NCI-H345 treated with DMSO at 0.1 percent for 48 hours (cell line): ENCODE measurements around the gene TDRD9.
"Not testable (repeated sequence)": the region's sequence is repeated elsewhere in the genome, so short reads cannot be mapped to it uniquely, and the experiment has no call there.

ENCODE experiments used
- DNase-seq: peaks from one replicate; lab custom pipeline; 2025; ENCODE audit not compliant: unreplicated experiment; lab: John Stamatoyannopoulos, UW

Gene TDRD9, protein sequence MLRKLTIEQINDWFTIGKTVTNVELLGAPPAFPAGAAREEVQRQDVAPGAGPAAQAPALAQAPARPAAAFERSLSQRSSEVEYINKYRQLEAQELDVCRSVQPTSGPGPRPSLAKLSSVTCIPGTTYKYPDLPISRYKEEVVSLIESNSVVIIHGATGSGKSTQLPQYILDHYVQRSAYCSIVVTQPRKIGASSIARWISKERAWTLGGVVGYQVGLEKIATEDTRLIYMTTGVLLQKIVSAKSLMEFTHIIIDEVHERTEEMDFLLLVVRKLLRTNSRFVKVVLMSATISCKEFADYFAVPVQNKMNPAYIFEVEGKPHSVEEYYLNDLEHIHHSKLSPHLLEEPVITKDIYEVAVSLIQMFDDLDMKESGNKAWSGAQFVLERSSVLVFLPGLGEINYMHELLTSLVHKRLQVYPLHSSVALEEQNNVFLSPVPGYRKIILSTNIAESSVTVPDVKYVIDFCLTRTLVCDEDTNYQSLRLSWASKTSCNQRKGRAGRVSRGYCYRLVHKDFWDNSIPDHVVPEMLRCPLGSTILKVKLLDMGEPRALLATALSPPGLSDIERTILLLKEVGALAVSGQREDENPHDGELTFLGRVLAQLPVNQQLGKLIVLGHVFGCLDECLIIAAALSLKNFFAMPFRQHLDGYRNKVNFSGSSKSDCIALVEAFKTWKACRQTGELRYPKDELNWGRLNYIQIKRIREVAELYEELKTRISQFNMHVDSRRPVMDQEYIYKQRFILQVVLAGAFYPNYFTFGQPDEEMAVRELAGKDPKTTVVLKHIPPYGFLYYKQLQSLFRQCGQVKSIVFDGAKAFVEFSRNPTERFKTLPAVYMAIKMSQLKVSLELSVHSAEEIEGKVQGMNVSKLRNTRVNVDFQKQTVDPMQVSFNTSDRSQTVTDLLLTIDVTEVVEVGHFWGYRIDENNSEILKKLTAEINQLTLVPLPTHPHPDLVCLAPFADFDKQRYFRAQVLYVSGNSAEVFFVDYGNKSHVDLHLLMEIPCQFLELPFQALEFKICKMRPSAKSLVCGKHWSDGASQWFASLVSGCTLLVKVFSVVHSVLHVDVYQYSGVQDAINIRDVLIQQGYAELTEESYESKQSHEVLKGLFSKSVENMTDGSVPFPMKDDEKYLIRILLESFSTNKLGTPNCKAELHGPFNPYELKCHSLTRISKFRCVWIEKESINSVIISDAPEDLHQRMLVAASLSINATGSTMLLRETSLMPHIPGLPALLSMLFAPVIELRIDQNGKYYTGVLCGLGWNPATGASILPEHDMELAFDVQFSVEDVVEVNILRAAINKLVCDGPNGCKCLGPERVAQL (N-terminal part only)

GRCh38 chr14:103928011-103928890 is at the start of gene TDRD9:
Gene TDRD9 (plus strand): TSS chr14:103928456. CDS start chr14:103928510, 54 bp downstream.
- DNase-seq, result no peak

- DNase-seq, result no peak
These were observed 49.1 kb upstream of the TDRD9 start for GRCh38 chr14:103879118-103879569.

DNA sequence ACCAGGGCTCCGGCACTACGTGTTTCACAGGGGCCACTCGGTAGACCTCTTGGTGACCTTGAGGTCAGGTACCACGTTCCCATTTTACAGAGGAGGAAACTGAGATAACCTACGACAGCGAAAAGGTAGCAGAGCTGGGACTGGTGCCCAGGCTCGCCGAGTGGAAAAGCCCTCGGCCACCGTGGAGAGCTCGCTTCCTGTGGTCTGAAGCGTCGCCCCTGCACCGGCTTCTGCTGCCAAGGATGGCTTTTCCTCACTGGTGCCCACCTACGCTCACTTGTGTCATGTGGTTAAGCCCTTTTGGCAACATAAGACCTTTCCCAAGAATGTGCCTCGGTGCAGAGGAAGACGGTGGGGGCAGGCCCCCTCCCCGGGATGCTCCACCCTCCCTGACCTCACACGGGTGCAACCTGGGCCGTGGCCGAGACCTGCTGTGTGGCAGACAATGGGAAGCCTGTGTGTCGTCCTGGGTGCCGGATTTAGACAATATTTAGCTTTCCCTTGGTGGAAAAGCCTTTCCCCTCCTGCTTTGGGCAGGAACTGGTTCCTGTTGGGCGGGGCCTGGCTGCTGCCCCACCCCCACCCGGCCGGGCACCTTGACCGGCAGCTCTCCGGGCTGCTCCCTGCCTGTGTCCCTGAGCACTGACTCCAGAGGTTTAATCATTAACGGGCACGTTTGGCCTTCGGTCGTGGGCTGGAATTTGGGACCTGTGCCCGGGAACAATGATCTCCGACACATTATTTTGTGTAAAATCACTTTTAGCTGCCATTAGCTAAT is 48.5 kb upstream of the TDRD9 start:
- no peak for DNase-seq

DNA sequence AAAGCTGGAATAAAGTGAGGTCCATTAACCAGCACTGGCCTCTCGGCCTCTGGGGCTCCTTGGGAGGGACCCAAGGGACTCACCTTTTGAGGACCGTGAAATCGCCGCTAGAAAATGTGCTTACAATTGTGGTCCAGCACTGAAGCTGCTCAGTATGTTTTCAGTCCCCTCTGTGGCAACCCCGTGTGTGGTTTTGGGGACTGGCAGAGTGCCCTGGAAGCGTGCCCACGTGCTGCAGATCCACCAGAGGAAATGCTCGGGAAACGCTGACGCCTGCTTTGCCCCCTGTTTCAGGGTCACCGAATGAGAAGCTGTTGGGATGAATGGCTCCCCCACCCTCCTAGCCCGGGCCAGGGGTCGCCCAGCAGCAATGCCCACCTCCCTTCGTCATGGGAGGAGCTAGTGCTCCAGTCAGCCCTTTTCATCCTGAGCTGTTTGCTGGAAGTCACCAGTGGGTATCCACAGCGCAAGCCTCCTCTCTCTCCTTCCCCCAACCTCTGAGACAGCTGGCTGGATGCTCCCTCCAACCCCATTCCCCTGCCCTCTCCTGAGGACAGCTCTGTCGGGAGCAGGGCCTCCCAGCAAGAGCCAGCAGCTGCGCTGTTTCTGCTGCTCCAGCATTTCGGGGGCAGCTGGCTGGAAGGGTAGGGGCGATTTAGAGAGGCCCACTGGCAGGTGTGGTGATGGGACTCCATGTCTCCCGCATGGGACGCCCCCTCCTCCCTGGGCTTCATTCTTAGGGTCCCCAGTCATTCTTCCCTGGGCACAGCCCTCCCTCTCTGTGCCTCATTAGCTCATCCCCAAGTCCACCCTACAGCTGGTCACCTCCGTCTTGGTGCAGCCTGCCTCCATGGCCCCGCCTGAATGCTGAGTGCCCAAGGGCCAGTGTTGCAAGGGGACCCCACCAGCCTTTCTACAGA is 47.6 kb upstream of the TDRD9 start:
- no peak for DNase-seq

DNA sequence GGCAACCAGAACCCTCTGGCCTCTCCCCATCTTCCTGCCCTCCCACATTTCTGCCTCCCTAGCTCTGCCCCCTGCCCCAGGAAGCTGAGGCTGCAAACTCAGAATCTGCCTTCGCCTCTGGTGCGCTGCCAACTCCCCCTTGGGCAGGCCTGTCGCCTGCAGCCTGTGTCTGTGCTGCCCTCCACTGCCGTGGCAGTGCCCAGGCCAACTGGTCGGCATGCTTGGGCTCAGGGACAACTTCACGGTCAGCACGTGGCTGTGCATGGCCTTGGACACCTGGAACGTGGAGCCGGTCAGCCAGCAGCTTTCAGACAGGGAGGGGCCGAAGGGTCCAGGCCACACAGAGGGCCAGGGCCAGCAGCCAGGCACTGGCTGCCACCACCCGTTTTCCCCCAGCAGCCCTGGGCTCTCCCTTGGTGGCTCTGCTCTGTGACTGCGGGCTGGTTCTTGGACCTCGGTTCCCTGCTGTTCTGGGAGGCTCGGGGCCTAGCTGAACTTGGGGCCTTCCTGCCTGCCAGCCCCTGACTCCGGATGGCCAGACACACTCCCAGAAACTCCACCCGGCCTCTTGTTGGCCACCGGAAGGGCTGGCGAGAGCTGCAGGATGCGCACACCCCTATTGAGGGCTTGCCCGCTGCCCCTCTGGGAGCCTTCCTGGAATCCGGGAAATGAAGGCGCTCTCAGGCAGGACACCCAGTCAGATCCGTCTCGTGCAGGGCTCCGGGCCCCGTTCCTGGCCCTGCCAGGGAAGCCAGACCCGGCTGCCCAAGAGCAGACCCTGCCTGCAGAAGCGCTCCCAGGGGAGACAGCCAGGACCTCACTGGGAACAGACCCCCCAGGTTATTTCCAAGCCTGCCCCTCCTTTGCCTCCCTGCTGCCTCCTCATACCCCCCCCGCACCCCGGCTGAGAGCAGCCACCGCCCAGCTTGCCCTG is 46.7 kb upstream of the TDRD9 start:
- DNase-seq, result no peak

- DNase-seq, result no peak
These were observed 45.6 kb upstream of the TDRD9 start for GRCh38 chr14:103882503-103883262.

- DNase-seq, result no peak
These were observed 45.1 kb upstream of the TDRD9 start for GRCh38 chr14:103883263-103883523.

- DNase-seq, result no peak
These were observed 43.4 kb upstream of the TDRD9 start for GRCh38 chr14:103884854-103885253.

DNA sequence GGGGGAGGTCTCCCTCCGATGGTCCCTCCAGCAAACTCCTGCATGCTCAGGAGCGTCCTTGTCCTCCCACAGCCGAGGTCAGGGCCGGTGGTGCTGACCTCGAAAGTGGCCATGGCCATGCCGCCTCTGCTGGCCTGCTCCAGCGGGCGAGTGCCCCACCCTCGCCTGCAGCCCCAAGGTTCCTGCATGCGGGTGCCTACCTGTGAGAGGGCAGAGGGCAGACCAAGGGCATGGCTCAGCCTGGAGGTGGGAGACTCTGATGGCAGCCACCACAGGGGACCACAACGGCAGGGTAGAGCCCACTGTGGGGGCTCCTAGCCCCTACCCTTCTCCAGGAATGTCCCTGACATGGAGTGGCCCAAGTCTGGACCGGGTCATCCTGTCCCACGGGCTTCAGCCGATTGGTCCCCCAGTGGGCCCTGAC is 42.7 kb upstream of the TDRD9 start:
- no peak for DNase-seq

DNA sequence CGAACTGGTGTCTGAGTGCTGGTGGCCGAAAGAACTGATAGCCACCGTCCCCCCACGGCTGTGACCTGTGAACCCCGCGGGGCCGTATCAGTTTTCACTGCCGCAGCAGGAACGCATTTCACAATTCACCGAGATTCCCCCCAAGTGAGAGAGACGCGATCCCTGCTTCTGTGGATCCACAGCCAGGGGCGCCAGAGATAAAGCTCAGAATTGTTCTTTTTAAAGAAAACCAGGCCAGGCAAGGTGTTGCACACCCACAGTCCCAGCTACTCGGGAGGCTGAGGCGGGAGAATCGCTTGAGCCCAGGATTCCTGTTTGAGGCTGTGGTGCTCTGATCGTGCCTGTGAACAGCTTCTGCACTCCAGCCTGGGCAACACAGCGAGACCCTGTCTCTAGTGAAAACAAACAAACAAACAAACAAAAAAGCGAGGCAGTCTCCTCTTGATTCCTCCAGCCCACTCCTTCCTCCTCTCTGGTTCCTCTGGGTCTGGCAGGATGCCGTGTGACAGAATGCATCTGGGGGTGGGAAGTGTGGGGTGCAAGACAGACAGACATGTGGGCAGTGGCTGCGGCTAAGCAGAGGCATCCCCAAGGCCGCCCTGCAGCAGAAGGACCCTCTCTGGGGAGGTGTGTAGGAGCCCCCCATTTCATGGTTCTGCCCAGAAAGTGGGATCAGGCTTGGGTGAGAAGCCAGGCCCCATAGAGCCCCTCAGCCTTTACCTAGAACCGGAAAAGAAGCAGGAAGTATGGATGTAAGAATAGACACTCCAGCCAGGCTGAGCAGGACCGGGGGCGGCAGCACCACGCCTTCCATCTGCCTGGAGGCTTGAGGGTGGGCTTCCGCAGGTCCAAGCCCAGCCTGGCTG is 41.7 kb upstream of the TDRD9 start:
- no peak for DNase-seq

- DNase-seq, result no peak
These were observed 41.1 kb upstream of the TDRD9 start for GRCh38 chr14:103887170-103887501.

DNA sequence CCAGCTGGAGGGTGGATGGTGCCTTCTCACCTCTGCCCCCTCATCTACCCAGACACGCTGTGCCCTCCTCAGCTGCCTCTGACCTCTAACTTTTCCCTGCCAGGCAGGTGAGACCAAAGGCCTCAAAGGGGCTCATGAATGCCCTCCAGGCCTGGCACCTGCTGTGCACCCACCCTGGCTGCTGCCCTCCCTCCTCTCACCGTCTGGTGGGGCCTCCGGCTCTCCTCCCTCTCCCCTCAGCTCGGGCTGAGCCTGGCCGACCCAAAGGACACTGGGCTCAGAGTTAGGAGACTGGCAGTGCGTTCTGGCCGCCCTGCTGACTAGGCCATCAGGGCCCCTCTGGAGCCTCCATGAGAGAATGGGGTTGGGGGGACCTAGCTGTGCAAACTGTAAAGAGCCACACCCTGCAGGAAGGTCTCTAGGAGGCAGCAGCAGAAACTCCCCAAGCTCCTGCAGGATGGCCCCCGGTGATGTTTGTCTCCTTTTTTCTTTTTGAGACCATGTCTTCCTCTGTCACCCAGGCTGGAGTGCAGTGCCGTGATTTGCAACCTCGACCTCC is 40.6 kb upstream of the TDRD9 start:
- no peak for DNase-seq

DNA sequence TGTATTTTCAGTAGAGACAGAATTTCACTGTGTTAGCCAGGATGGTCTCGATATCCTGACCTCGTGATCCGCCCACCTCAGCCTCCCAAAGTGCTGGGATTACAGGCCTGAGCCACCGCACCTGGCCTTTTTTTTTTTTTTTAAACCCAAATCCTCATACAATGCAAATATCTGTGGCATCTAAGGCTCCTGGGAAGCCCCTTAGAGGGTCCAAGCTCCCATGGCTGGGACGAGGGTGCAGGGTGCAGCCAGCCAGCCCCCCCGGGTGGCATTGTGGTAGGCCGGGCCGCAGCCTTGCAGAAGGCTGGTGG is 39.3 kb upstream of the TDRD9 start:
- DNase-seq, result not testable (repeated sequence)

- DNase-seq, result no peak
These were observed 38.8 kb upstream of the TDRD9 start for GRCh38 chr14:103889313-103890051.

DNA sequence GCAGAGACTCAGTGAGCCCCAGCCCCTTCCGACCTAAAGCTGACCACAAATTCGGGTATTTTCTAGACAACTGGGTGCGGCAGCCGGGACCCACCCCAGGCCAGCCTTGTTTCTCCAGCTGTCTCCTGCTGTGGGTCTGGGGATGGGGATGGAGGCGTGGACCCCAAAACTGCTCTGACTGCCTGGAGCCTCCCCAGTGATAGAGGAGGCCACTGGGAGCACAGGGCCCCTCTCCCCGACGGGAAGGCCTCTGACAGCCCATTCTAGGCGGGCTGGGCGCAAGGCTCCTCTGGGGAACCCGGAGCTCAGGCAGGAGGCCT is 38.2 kb upstream of the TDRD9 start:
- DNase-seq, result no peak
